ENCODE measurements around the gene SOST. TPM values are rescaled to one million over a fixed set of nuclear protein-coding genes. Genes with fewer than 3 reads are reported as not detected.

SOST gene
- total RNA-seq, 1 donor from 2014 or later = not detected

GRCh38 chr17:43710101-43710500, 48.5 kb downstream of the SOST start:
- TF ChIP-seq, protein P1, sequence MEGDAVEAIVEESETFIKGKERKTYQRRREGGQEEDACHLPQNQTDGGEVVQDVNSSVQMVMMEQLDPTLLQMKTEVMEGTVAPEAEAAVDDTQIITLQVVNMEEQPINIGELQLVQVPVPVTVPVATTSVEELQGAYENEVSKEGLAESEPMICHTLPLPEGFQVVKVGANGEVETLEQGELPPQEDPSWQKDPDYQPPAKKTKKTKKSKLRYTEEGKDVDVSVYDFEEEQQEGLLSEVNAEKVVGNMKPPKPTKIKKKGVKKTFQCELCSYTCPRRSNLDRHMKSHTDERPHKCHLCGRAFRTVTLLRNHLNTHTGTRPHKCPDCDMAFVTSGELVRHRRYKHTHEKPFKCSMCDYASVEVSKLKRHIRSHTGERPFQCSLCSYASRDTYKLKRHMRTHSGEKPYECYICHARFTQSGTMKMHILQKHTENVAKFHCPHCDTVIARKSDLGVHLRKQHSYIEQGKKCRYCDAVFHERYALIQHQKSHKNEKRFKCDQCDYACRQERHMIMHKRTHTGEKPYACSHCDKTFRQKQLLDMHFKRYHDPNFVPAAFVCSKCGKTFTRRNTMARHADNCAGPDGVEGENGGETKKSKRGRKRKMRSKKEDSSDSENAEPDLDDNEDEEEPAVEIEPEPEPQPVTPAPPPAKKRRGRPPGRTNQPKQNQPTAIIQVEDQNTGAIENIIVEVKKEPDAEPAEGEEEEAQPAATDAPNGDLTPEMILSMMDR (IDR thresholded peaks at IDR 0.05) = no peak
- TF ChIP-seq POLR2AphosphoS5 (IDR thresholded peaks at IDR 0.05; ENCODE audit: insufficient read depth in 1 of 2, low read depth in 1 of 2) (no peak), POLR2A (IDR thresholded peaks at IDR 0.05) (no peak)
- intact Hi-C loops (cut with DNase I) = no loop called here
- H3K9me3 ChIP-seq = no peaks in the 10 kb centered on the region
- no peak overlapping the region for H3K4me3 ChIP-seq
- no peak for DNase-seq (ENCODE audit: extremely low spot score in 2 of 2)
- no peaks in the 10 kb centered on the region for H3K36me3 ChIP-seq
- H3K27me3 ChIP-seq = no peaks in the 10 kb centered on the region
- no peak overlapping the region for H3K27ac ChIP-seq
- peaks cover 20% of the 10 kb centered on the region for H3K4me1 ChIP-seq

- no peaks in the 10 kb centered on the region for H3K27me3 ChIP-seq
- no peak overlapping the region for H3K4me3 ChIP-seq
- H3K36me3 ChIP-seq = no peaks in the 10 kb centered on the region
- intact Hi-C loops (cut with DNase I) = no loop called here
- no peak overlapping the region for H3K27ac ChIP-seq
- TF ChIP-seq POLR2AphosphoS5 (IDR thresholded peaks at IDR 0.05; ENCODE audit: insufficient read depth in 1 of 2, low read depth in 1 of 2) = no peak
- TF ChIP-seq, protein P1 (IDR thresholded peaks at IDR 0.05) = no peak
- TF ChIP-seq POLR2A (IDR thresholded peaks at IDR 0.05) = no peak
- peaks cover 20% of the 10 kb centered on the region for H3K4me1 ChIP-seq
- H3K9me3 ChIP-seq = no peaks in the 10 kb centered on the region
- DNase-seq (ENCODE audit: extremely low spot score in 2 of 2) = no peak
Observed at GRCh38 chr17:43709210-43709609, 49.4 kb downstream of the SOST start.

DNA sequence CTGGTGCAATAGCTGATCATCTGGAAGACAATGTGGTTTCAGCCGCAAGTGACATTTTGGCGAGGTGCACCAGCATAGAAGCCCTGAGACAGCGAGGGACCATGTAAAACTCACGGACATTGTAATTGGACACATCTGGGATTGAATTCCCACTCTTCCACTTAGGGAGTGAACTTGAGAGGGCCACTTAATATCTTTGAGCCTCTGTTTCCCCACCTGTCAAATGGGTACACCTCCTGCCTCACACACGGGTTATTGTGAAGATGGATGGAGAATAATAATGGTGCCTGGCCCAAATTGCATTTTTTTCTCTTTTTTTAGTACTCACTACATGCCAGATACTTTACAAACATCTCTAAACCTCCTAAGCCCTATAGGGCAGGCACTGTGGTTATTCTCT, 51.4 kb downstream of the SOST start:
- intact Hi-C loops (cut with DNase I) = no loop called here
- Histone ChIP-seq H3K27ac (no peak overlapping the region), H3K27me3 (no peaks in the 10 kb centered on the region), H3K4me1 (no peaks in the 10 kb centered on the region), H3K36me3 (no peaks in the 10 kb centered on the region), H3K9me3 (no peaks in the 10 kb centered on the region), H3K4me3 (no peak overlapping the region)
- DNase-seq (ENCODE audit: extremely low spot score in 2 of 2) = no peak
- TF ChIP-seq, protein P1 (IDR thresholded peaks at IDR 0.05) = no peak
- TF ChIP-seq POLR2A (IDR thresholded peaks at IDR 0.05) (no peak), POLR2AphosphoS5 (IDR thresholded peaks at IDR 0.05; ENCODE audit: insufficient read depth in 1 of 2, low read depth in 1 of 2) (no peak)

DNA sequence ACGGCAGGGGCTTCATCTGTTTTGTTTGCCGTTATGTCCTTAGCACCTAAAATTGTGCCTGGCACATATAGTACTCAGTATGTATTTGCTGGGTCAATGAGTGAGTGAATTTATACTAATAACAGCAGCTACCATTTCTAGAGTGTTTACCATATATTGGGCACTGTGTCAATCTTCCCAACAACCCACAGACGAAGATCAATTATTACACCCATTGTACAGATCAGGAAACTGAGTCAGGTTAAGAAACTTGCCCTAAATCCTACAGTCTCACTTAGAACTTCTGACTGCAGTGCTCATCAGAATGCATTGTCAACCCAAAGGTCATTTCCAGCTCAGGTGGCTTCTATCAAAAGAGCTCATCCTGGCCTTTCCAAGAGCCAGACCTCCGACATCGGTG, 52.4 kb downstream of the SOST start:
- H3K4me1 ChIP-seq = no peaks in the 10 kb centered on the region
- intact Hi-C loops (cut with DNase I) = no loop called here
- H3K4me3 ChIP-seq = no peak overlapping the region
- TF ChIP-seq, protein P1 (IDR thresholded peaks at IDR 0.05) = no peak
- TF ChIP-seq POLR2A (IDR thresholded peaks at IDR 0.05) = no peak
- no peak for DNase-seq (ENCODE audit: extremely low spot score in 2 of 2)
- no peaks in the 10 kb centered on the region for H3K36me3 ChIP-seq
- H3K27me3 ChIP-seq = no peaks in the 10 kb centered on the region
- H3K9me3 ChIP-seq = no peaks in the 10 kb centered on the region
- no peak overlapping the region for H3K27ac ChIP-seq

Other genes starting within 250 kb of the SOST start
- gene ETV4, start 212.5 kb downstream of the SOST start, total RNA-seq = 5.4 TPM
- 4.7 TPM for gene MEOX1, start 96.9 kb downstream of the SOST start, total RNA-seq
- gene DUSP3, start 20.2 kb upstream of the SOST start, total RNA-seq = 43.5 TPM
- not detected for gene CFAP97D1, start 21.6 kb upstream of the SOST start, total RNA-seq
- 30.2 TPM for gene MPP3, start 74.4 kb upstream of the SOST start, total RNA-seq
- gene CD300LG, start 88.4 kb upstream of the SOST start, total RNA-seq = 5.6 TPM
- 7.6 TPM for gene MPP2, start 148.7 kb upstream of the SOST start, total RNA-seq
- gene PPY, start 183.7 kb upstream of the SOST start, total RNA-seq = not detected
- not detected for gene PYY, start 195.1 kb upstream of the SOST start, total RNA-seq
- 4.9 TPM for gene NAGS, start 245.8 kb upstream of the SOST start, total RNA-seq